Transverse colon (tissue), 4 donors: ENCODE results near the gene CREB5. TPM values are rescaled to one million over a fixed set of nuclear protein-coding genes. Genes with fewer than 3 reads are reported as not detected.

ENCODE experiments used
- DNase-seq: peaks from one replicate; pipeline ENCODE4 v3.0.0-alpha.2; 2019
- H3K27ac ChIP-seq, 4 donors: fragments of 200-600 bp; sonication (generic); 2 replicates each; pipeline ENCODE4 v1.5.1; 2016 to 2018; ENCODE audit warnings: inconsistent platforms in 4 of 4
- H3K27me3 ChIP-seq: fragments of 200-600 bp; sonication (generic); 2 replicates; pipeline ENCODE4 v1.5.1; 2017; ENCODE audit warnings: inconsistent platforms
- H3K36me3 ChIP-seq, 4 donors: fragments of 200-600 bp; sonication (generic); 2 replicates each; pipeline ENCODE4 v1.5.1; 2017 to 2019; ENCODE audit warnings: inconsistent platforms in 4 of 4
- H3K4me1 ChIP-seq, 4 donors: fragments of 200-600 bp; sonication (generic); 2 replicates each; pipeline ENCODE4 v1.5.1; 2017 to 2020; ENCODE audit warnings: inconsistent platforms in 4 of 4
- H3K4me3 ChIP-seq, 4 donors: fragments of 200-600 bp; sonication (generic); 1 replicate in 1 of 4; 2 replicates in 3 of 4; pipeline versions ENCODE4 v1.5.1 to v1.6.1; 2017 to 2019; ENCODE audit warnings: inconsistent platforms in 4 of 4
- H3K9me3 ChIP-seq, 2 donors: fragments of 200-600 bp; sonication (generic); 2 replicates each; pipeline ENCODE4 v1.5.1; 2017 to 2019; ENCODE audit warnings: inconsistent platforms in 2 of 2
- EP300 ChIP-seq: sonication (generic); formaldehyde crosslinking; IDR thresholded peaks from one replicate; pipeline ENCODE4 v1.6.1; 2017; ENCODE audit warnings: antibody characterized with exemption, low read depth
- POLR2A ChIP-seq: fragments of 450-650 bp; IDR thresholded peaks from one replicate; pipeline ENCODE4 v1.6.1; 2016; ENCODE audit warnings: antibody characterized with exemption, mild to moderate bottlenecking, moderate library complexity
- POLR2AphosphoS5 ChIP-seq, 3 donors: sonication (generic); formaldehyde crosslinking; IDR thresholded peaks; one replicate each; pipeline ENCODE4 v1.6.1; 2016; ENCODE audit warnings: antibody characterized with exemption in 3 of 3
- WGBS, 2 donors: methylation state at CpG; one replicate each; pipeline ENCODE4 v1.1.5; 2018; ENCODE audit warnings: low coverage in 1 of 2; 5-methylcytosine and 5-hydroxymethylcytosine counted together
- in situ Hi-C, 4 donors: fragments of 200-750 bp; cut with MboI; loops; one replicate each; pipeline versions ENCODE4 v1.15.0 to v1.15.1; 2017; ENCODE audit warnings: low sequenced_read_pairs in 3 of 4, low pct_ligation_motif_present in 1 of 4, low pct_unique_long_range_greater_than_20kb in 1 of 4
- intact Hi-C: fragments of 100-400 bp; cut with DNase I; formaldehyde crosslinking; loops from one replicate; pipeline ENCODE4 v1.15.1; 2023; ENCODE audit warnings: low total_unique reads
- total RNA-seq, 4 donors: library from RNA; depleted of rRNA; stranded (reverse); fragments of >200 nt; gene quantifications; one replicate each; pipeline ENCODE4 v1.1.0, GENCODE V29; 2016
- TF ChIP-seq, protein P1 (sequence below), 5 experiments: fragments of 200-600 bp in 3 of 5; fragments of 450-650 bp in 2 of 5; sonication (generic) in 3 of 5; IDR thresholded peaks; 1 replicate in 2 of 5; 2 replicates in 3 of 5; pipeline ENCODE4 v1.5.1; 2016 to 2017; ENCODE audit warnings: antibody characterized with exemption in 5 of 5, inconsistent platforms in 3 of 5, mild to moderate bottlenecking in 2 of 5, moderate library complexity in 1 of 5

Gene CREB5
- total RNA-seq, 4 donors from 2014 or later, result 3.0 to 12.2 (median 7.0) TPM

DNA sequence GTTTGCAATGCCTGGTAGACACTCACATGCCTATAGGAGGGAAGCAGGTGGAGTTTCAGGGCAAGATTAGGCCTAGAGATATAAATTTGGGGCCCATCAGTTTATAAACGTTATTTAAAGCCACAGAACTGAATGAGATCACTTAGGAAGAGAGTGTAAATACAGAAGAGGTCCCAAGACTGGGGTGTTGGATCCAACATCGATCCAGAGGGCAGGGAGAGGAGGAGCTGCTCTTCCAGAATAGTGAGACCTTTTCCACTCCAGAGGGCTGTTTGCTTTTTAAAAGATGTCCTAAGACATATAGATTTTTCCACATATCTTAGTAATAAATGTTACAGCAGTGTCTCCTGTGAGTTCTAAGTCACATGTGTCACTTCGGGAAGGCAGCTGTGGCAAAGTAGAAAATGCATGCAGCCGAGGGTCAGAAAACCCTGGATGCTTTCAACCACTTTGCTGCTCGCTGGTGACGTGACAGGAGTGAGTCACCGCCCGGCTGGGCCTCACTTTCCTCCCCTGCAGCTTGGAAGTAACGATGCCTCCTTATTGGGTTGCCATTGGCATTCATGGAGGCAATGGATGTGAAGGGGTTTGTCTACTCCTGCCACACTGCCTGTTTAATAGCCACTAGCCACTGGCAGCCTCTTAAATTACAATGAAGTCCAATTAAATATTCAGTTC is 450.4 kb downstream of the CREB5 start:
- H3K36me3 ChIP-seq, result no peaks in the 10 kb centered on the region

DNA sequence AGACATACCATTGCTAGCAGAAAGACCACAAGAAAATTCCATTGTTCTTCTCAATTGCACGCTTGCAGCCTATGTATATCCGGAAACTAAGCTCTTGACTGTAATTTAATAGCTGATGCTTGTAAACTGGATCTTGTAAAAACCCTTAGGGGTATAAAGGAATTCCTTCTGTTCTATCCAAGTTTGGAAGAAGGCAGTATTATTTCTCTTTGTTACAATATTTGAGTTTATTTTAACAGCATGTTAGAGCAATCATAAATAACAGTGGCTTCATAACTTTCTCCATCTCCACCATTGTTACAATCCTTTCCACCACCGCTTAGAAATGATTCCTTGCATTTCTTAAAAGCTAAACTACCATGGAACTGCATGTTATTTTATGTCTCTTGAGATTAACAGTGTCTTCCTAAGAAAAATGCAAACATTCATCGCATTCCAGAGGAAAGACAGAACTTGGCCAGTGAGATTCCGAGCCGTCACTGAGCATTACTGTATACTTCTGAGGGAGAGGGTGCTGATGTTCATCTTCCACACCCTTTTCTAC is 453.4 kb downstream of the CREB5 start:
- intact Hi-C loops, result no loop called here

More for the DNA sequence above, 450.4 kb downstream of the CREB5 start:
- no peaks in the 10 kb centered on the region for H3K9me3 ChIP-seq
- TF ChIP-seq POLR2A, result no peak
- no peak overlapping the region for H3K27ac ChIP-seq
- no peak overlapping the region for H3K4me3 ChIP-seq
- H3K4me1 ChIP-seq, result no peaks in the 10 kb centered on the region
- intact Hi-C loops (no loop called here), in situ Hi-C loops (loop anchor here in 2 of 4 donors (5.0 to 25.0 kb wide), 2 partner anchors 475 to 575 kb away; no protein-coding TSS in a partner anchor)
- H3K27me3 ChIP-seq, result peaks cover 13% of the 10 kb centered on the region
- no peak for DNase-seq
- 77 to 81% methylated on average over 6 to 9 of the region's 9 CpGs for WGBS, 2 donors

DNA sequence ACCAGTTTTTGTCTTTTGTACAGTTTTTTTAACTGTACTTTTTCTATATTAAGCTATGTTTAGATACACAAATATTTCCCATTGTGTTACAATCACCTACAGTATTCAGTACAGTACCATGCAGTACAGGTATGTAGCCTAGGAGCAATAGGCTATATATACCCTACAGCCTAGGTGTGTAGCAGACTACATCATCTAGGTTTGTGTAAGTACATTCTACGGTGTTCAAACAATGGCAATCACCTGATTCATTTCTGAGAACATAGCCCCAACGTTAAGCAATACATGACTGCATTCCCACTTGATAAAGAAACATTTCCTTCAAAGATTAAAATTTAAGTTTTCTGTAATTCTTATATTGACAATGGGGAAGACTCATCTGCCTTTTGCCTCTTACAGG is 456.4 kb downstream of the CREB5 start:
- in situ Hi-C loops (loop anchor here in 1 of 4 donors (25.0 kb wide), 1 partner anchor 581 kb away; no protein-coding TSS in a partner anchor), intact Hi-C loops (no loop called here)
- Histone ChIP-seq H3K36me3 (no peaks in the 10 kb centered on the region), H3K27me3 (peaks cover 5% of the 10 kb centered on the region), H3K4me3 (no peak overlapping the region), H3K9me3 (no peaks in the 10 kb centered on the region), H3K27ac (no peak overlapping the region), H3K4me1 (no peaks in the 10 kb centered on the region)
- WGBS, 2 donors, result 73 to 83% methylated on average over 2 of the region's 2 CpGs
- TF ChIP-seq POLR2AphosphoS5 (IDR thresholded peaks at IDR 0.05) (no peak), POLR2A (no peak), EP300 (no peak)
- TF ChIP-seq, protein P1, sequence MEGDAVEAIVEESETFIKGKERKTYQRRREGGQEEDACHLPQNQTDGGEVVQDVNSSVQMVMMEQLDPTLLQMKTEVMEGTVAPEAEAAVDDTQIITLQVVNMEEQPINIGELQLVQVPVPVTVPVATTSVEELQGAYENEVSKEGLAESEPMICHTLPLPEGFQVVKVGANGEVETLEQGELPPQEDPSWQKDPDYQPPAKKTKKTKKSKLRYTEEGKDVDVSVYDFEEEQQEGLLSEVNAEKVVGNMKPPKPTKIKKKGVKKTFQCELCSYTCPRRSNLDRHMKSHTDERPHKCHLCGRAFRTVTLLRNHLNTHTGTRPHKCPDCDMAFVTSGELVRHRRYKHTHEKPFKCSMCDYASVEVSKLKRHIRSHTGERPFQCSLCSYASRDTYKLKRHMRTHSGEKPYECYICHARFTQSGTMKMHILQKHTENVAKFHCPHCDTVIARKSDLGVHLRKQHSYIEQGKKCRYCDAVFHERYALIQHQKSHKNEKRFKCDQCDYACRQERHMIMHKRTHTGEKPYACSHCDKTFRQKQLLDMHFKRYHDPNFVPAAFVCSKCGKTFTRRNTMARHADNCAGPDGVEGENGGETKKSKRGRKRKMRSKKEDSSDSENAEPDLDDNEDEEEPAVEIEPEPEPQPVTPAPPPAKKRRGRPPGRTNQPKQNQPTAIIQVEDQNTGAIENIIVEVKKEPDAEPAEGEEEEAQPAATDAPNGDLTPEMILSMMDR (IDR thresholded peaks at IDR 0.05), result no peak
- no peak for DNase-seq

More for the DNA sequence above, 453.4 kb downstream of the CREB5 start:
- H3K36me3 ChIP-seq, result no peaks in the 10 kb centered on the region
- no peak overlapping the region for H3K4me3 ChIP-seq
- no peak overlapping the region for H3K27ac ChIP-seq
- DNase-seq, result no peak
- WGBS, 2 donors, result 70 to 74% methylated on average over 6 of the region's 6 CpGs
- no peak for TF ChIP-seq EP300
- TF ChIP-seq, protein P1 (IDR thresholded peaks at IDR 0.05), result no peak
- TF ChIP-seq POLR2A, result no peak
- no peak for TF ChIP-seq POLR2AphosphoS5 (IDR thresholded peaks at IDR 0.05)
- no peaks in the 10 kb centered on the region for H3K4me1 ChIP-seq
- H3K9me3 ChIP-seq, result no peaks in the 10 kb centered on the region
- peaks cover 13% of the 10 kb centered on the region for H3K27me3 ChIP-seq
- in situ Hi-C loops, result loop anchor here in 1 of 4 donors (25.0 kb wide), 1 partner anchor 578 kb away; no protein-coding TSS in a partner anchor

DNA sequence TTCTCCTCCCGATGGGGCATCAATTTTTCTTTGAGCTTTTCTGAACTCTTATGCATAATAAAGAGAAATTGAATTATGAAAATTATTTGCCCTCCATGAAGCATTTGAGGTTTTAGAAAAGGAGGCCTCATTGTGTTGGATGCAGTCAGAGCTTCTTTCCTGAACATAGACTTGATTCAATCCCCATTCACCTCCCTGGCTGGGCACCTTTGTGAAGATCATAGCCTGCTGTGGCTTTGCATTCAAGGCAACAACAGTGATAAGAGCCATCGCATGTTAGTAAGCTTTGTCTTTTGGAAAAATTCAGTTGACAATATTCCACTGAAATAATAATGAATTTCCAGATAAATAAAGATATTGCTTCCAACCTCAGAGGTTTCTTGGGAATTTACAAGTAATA is 458.8 kb downstream of the CREB5 start:
- no peak for TF ChIP-seq POLR2A
- TF ChIP-seq EP300, result no peak
- TF ChIP-seq POLR2AphosphoS5 (IDR thresholded peaks at IDR 0.05), result no peak
- TF ChIP-seq, protein P1 (IDR thresholded peaks at IDR 0.05), result no peak
- Histone ChIP-seq H3K4me3 (no peak overlapping the region), H3K9me3 (no peaks in the 10 kb centered on the region), H3K27ac (no peak overlapping the region), H3K27me3 (no peaks in the 10 kb centered on the region), H3K36me3 (no peaks in the 10 kb centered on the region), H3K4me1 (no peaks in the 10 kb centered on the region)
- WGBS, 2 donors, result 83 to 93% methylated on average over 2 of the region's 2 CpGs
- intact Hi-C loops, result no loop called here
- no peak for DNase-seq
- in situ Hi-C loops, result loop anchor here in 1 of 4 donors (25.0 kb wide), 1 partner anchor 584 kb away; no protein-coding TSS in a partner anchor
